MM.1S (cell line): Measurements from ENCODE around the gene ATIC.

Experiments used
- CTCF ChIP-seq: fragments of 300-600 bp; sonication (generic); IDR thresholded peaks from 2 replicates; pipeline ENCODE4 v1.5.1; 2016; ENCODE audit warnings: antibody characterized with exemption, low read length, mixed read lengths
- EZH2 ChIP-seq: fragments of 300-600 bp; sonication (generic); optimal IDR thresholded peaks from 2 replicates; pipeline ENCODE3; 2017; ENCODE audit warnings: low read depth, mild to moderate bottlenecking, antibody characterized with exemption, low read length, mixed read lengths
- EZH2phosphoT487 ChIP-seq: fragments of 300-600 bp; sonication (generic); IDR thresholded peaks from 2 replicates; pipeline ENCODE4 v1.6.1; 2018; ENCODE audit warnings: antibody characterized with exemption, low read length

GRCh38 chr2:215356948-215357461 lies 45.1 kb downstream of the ATIC start:
- TF ChIP-seq CTCF (no peak), EZH2 (no peak), EZH2phosphoT487 (no peak)
